GM12891 (cell line): Measurements from ENCODE around the gene RAPGEF5.

Source experiments
- POLR2A ChIP-seq: IDR thresholded peaks from 2 replicates; pipeline ENCODE4 v1.6.1; 2011; ENCODE audit warnings: low read depth, low read length, control low read depth
- POLR2AphosphoS5 ChIP-seq: IDR thresholded peaks from 2 replicates; pipeline ENCODE4 v1.6.1; 2011; ENCODE audit warnings: low read depth, low read length, control low read depth

DNA sequence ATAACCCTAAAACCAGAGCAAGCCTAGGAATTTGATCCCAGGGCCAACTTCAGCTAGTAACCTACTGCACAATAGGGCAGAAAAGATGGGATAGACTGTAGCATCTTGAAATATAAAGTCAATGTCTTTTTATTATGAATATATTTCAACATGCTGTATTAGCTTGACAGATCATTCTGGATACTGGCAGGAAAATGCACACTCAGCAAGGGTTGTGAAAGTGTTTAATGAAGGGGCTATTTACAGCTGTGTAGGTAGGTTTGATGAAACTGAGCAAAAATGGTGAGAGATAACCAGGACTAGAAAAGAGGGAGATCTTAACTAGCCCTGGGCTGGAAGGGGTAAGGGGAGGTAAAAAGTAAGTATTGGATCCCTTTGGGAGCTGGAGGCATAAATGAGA lies 156.2 kb downstream of the RAPGEF5 start:
- no peak for TF ChIP-seq POLR2A
- TF ChIP-seq POLR2AphosphoS5: no peak
